Measurements from ENCODE around the gene GAS2L2.

GAS2L2 gene

GRCh38 chr17:35752945-35753764 is at the start of gene GAS2L2:
Gene GAS2L2 (minus strand): TSS chr17:35753239. CDS start chr17:35752850, 389 bp downstream.
- DNase-seq (ENCODE audit: low spot score in 2 of 2) (no peak), ATAC-seq (ENCODE audit: low read depth) (no peak)
- Mint-ChIP-seq H3K9me3 (no peaks in the 10 kb centered on the region), H3K27ac (no peak within 1 kb of the TSS), H3K4me3 (no peak within 1 kb of the TSS), H3K4me1 (peaks cover 6% of the 10 kb centered on the region), H3K27me3 (peaks cover 22% of the 10 kb centered on the region), H3K36me3 (peaks cover 2% of the 10 kb centered on the region)

GRCh38 chr17:35801583-35802224 is 48.7 kb upstream of the GAS2L2 start:
- peaks cover 6% of the 10 kb centered on the region for H3K4me1 Mint-ChIP-seq
- no peaks in the 10 kb centered on the region for H3K36me3 Mint-ChIP-seq
- peak overlapping the region; percentile 47 for H3K4me3 Mint-ChIP-seq
- H3K27me3 Mint-ChIP-seq = peaks cover 2% of the 10 kb centered on the region
- no peaks in the 10 kb centered on the region for H3K9me3 Mint-ChIP-seq
- peak; percentile 49 for ATAC-seq (ENCODE audit: low read depth)
- DNase-seq (ENCODE audit: low spot score in 2 of 2) = peak in 1 of 2 donors; percentile 48
- peak overlapping the region; percentile 36 for H3K27ac Mint-ChIP-seq

- H3K36me3 Mint-ChIP-seq = no peaks in the 10 kb centered on the region
- no peak for ATAC-seq (ENCODE audit: low read depth)
- no peaks in the 10 kb centered on the region for H3K9me3 Mint-ChIP-seq
- no peak overlapping the region for H3K4me3 Mint-ChIP-seq
- DNase-seq (ENCODE audit: low spot score in 2 of 2) = no peak
- no peak overlapping the region for H3K27ac Mint-ChIP-seq
- peaks cover 8% of the 10 kb centered on the region for H3K27me3 Mint-ChIP-seq
- H3K4me1 Mint-ChIP-seq = peaks cover 10% of the 10 kb centered on the region
Observed at GRCh38 chr17:35799942-35800341, 46.9 kb upstream of the GAS2L2 start.

- no peak for DNase-seq (ENCODE audit: low spot score in 2 of 2)
- H3K27ac Mint-ChIP-seq = no peak overlapping the region
- H3K27me3 Mint-ChIP-seq = peaks cover 15% of the 10 kb centered on the region
- H3K36me3 Mint-ChIP-seq = no peaks in the 10 kb centered on the region
- no peak overlapping the region for H3K4me3 Mint-ChIP-seq
- no peak for ATAC-seq (ENCODE audit: low read depth)
- H3K9me3 Mint-ChIP-seq = no peaks in the 10 kb centered on the region
- peaks cover 13% of the 10 kb centered on the region for H3K4me1 Mint-ChIP-seq
Observed at GRCh38 chr17:35797918-35798317, 44.9 kb upstream of the GAS2L2 start.

GRCh38 chr17:35797370-35797769 is 44.3 kb upstream of the GAS2L2 start:
- no peak for ATAC-seq (ENCODE audit: low read depth)

GRCh38 chr17:35796942-35797341 is 43.9 kb upstream of the GAS2L2 start:
- Mint-ChIP-seq H3K27ac (no peak overlapping the region), H3K4me1 (peaks cover 13% of the 10 kb centered on the region), H3K4me3 (no peak overlapping the region), H3K9me3 (no peaks in the 10 kb centered on the region), H3K27me3 (peaks cover 18% of the 10 kb centered on the region), H3K36me3 (no peaks in the 10 kb centered on the region)
- DNase-seq (ENCODE audit: low spot score in 2 of 2) (no peak), ATAC-seq (ENCODE audit: low read depth) (no peak)

More at GRCh38 chr17:35797370-35797769, 44.3 kb upstream of the GAS2L2 start:
- Mint-ChIP-seq H3K36me3 (no peaks in the 10 kb centered on the region), H3K27ac (no peak overlapping the region), H3K9me3 (no peaks in the 10 kb centered on the region), H3K4me1 (peaks cover 13% of the 10 kb centered on the region), H3K27me3 (peaks cover 15% of the 10 kb centered on the region), H3K4me3 (no peak overlapping the region)
- DNase-seq (ENCODE audit: low spot score in 2 of 2) = no peak

GRCh38 chr17:35795871-35796265 is 42.8 kb upstream of the GAS2L2 start:
- ATAC-seq (ENCODE audit: low read depth) = no peak
- Mint-ChIP-seq H3K4me1 (peaks cover 9% of the 10 kb centered on the region), H3K36me3 (no peaks in the 10 kb centered on the region), H3K27me3 (peaks cover 18% of the 10 kb centered on the region), H3K4me3 (peak overlapping the region; percentile 88), H3K9me3 (no peaks in the 10 kb centered on the region), H3K27ac (no peak overlapping the region)
- DNase-seq (ENCODE audit: low spot score in 2 of 2) = no peak

GRCh38 chr17:35795007-35795870 is 42.2 kb upstream of the GAS2L2 start, which contains the start of gene MMP28:
Gene MMP28 (minus strand): TSS chr17:35795641. CDS start chr17:35795377, 264 bp downstream.
- DNase-seq (ENCODE audit: low spot score in 2 of 2) (peak in 1 of 2 donors; percentile 50), ATAC-seq (ENCODE audit: low read depth) (peak; percentile 71)
- Mint-ChIP-seq H3K4me1 (peaks cover 9% of the 10 kb centered on the region), H3K27me3 (peaks cover 18% of the 10 kb centered on the region), H3K4me3 (peak within 1 kb of the TSS; percentile 88), H3K36me3 (no peaks in the 10 kb centered on the region), H3K27ac (no peak within 1 kb of the TSS), H3K9me3 (no peaks in the 10 kb centered on the region)

GRCh38 chr17:35793257-35793656 is 40.2 kb upstream of the GAS2L2 start:
- Mint-ChIP-seq H3K27ac (no peak overlapping the region), H3K27me3 (peaks cover 24% of the 10 kb centered on the region), H3K4me3 (peak overlapping the region; percentile 54), H3K4me1 (peaks cover 9% of the 10 kb centered on the region), H3K36me3 (no peaks in the 10 kb centered on the region), H3K9me3 (no peaks in the 10 kb centered on the region)
- no peak for ATAC-seq (ENCODE audit: low read depth)
- no peak for DNase-seq (ENCODE audit: low spot score in 2 of 2)

- H3K9me3 Mint-ChIP-seq = no peaks in the 10 kb centered on the region
- peaks cover 9% of the 10 kb centered on the region for H3K4me1 Mint-ChIP-seq
- no peak overlapping the region for H3K27ac Mint-ChIP-seq
- DNase-seq (ENCODE audit: low spot score in 2 of 2) = no peak
- no peaks in the 10 kb centered on the region for H3K36me3 Mint-ChIP-seq
- H3K27me3 Mint-ChIP-seq = peaks cover 29% of the 10 kb centered on the region
- H3K4me3 Mint-ChIP-seq = no peak overlapping the region
- peak; percentile 28 for ATAC-seq (ENCODE audit: low read depth)
Observed at GRCh38 chr17:35791681-35792350, 38.8 kb upstream of the GAS2L2 start.

GRCh38 chr17:35790841-35791240 is 37.8 kb upstream of the GAS2L2 start:
- ATAC-seq (ENCODE audit: low read depth) (no peak), DNase-seq (ENCODE audit: low spot score in 2 of 2) (no peak)
- H3K36me3 Mint-ChIP-seq = no peaks in the 10 kb centered on the region
- peaks cover 25% of the 10 kb centered on the region for H3K27me3 Mint-ChIP-seq
- no peak overlapping the region for H3K4me3 Mint-ChIP-seq
- no peak overlapping the region for H3K27ac Mint-ChIP-seq
- no peaks in the 10 kb centered on the region for H3K9me3 Mint-ChIP-seq
- peaks cover 9% of the 10 kb centered on the region for H3K4me1 Mint-ChIP-seq

- Mint-ChIP-seq H3K9me3 (no peaks in the 10 kb centered on the region), H3K4me3 (no peak overlapping the region), H3K36me3 (no peaks in the 10 kb centered on the region), H3K27me3 (peaks cover 21% of the 10 kb centered on the region), H3K4me1 (no peaks in the 10 kb centered on the region), H3K27ac (no peak overlapping the region)
- DNase-seq (ENCODE audit: low spot score in 2 of 2) (no peak), ATAC-seq (ENCODE audit: low read depth) (no peak)
Observed at GRCh38 chr17:35788477-35789368, 35.7 kb upstream of the GAS2L2 start.
